ENCODE measurements around the gene TRA2B. TPM values are rescaled to one million over a fixed set of nuclear protein-coding genes. Genes with fewer than 3 reads are reported as not detected.

The TRA2B gene
- total and polyA plus RNA-seq, 12 donors: 78.2 to 242 (median 106) TPM

- TF ChIP-seq POLR2A (IDR thresholded peaks at IDR 0.05): no peak
- TF ChIP-seq, protein P1, sequence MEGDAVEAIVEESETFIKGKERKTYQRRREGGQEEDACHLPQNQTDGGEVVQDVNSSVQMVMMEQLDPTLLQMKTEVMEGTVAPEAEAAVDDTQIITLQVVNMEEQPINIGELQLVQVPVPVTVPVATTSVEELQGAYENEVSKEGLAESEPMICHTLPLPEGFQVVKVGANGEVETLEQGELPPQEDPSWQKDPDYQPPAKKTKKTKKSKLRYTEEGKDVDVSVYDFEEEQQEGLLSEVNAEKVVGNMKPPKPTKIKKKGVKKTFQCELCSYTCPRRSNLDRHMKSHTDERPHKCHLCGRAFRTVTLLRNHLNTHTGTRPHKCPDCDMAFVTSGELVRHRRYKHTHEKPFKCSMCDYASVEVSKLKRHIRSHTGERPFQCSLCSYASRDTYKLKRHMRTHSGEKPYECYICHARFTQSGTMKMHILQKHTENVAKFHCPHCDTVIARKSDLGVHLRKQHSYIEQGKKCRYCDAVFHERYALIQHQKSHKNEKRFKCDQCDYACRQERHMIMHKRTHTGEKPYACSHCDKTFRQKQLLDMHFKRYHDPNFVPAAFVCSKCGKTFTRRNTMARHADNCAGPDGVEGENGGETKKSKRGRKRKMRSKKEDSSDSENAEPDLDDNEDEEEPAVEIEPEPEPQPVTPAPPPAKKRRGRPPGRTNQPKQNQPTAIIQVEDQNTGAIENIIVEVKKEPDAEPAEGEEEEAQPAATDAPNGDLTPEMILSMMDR (IDR thresholded peaks at IDR 0.05): no peak
- H3K4me3 ChIP-seq: no peak overlapping the region
- 93 to 100% (median 96%) methylated on average over 4 of the region's 4 CpGs for WGBS, 4 donors
- H3K27ac ChIP-seq: no peak overlapping the region
- DNase-seq: no peak
- no peaks in the 10 kb centered on the region for H3K36me3 ChIP-seq (replicated peaks in 1 of 2)
- H3K27me3 ChIP-seq: no peaks in the 10 kb centered on the region
- H3K4me1 ChIP-seq (replicated peaks in 1 of 2): peaks cover 0 to 9% of the 10 kb centered on the region in 2 donors
- no peaks in the 10 kb centered on the region for H3K9me3 ChIP-seq (replicated peaks in 1 of 3)
- intact Hi-C loops (cut with DNase I): no loop called here
Measured at GRCh38 chr3:185961675-185962232, 23.9 kb upstream of the TRA2B start.

- H3K4me3 ChIP-seq: peak overlapping the region in 1 of 4 donors; percentile 36
- H3K27ac ChIP-seq: peak overlapping the region; percentile 25 to 89 (median 83)
Measured at GRCh38 chr3:185960522-185961288, 22.9 kb upstream of the TRA2B start.

DNA sequence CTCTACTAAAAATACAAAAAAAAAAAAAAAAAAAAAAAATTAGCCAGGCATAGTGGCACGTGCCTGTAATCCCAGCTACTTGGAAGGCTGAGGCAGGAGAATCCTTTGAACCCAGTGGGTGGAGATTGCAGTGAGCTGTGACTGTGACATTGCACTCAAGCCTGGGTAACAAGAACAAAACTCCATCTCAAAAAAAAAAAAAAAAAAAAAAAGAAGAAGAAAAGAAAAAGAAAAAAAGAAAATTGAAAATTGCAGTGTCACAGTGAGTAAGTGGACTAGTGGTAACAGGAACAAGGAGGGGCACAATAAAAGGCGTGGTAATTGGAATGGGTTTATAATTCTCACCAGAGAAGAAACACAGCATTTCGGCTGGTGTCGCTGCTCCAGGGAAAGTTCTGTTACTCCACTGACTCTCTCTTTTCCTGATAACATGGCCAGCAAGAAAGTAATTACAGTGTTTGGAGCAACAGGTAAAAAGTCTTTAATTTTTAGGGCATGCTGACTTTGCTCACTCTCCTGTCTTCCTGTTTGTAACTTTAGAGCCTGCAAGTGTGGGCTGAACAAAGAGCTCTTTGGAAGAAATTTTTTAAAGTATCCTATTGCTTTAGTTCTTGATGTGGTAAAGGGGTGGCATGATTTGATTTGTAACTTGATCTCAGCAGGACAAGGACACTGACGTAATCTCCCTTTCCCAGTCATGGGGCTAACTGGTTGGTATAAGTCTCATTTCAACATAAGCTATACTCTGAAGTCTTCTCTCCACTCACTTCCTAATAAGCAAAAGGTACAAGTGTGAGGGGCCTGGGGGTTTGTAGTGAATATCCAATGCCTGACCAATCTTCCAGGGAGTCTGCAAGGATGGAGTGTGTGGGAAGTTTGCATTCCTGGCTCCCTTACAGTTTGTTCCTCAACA is 22.1 kb upstream of the TRA2B start:
- intact Hi-C loops (cut with DNase I): no loop called here
- H3K27me3 ChIP-seq: no peaks in the 10 kb centered on the region
- DNase-seq: peak; percentile 49 to 79 (median 56)
- TF ChIP-seq, protein P1 (IDR thresholded peaks at IDR 0.05): no peak
- TF ChIP-seq POLR2A (IDR thresholded peaks at IDR 0.05): peak in 1 of 2 donors; percentile 69
- H3K4me1 ChIP-seq (replicated peaks in 1 of 2): peaks cover 0 to 9% of the 10 kb centered on the region in 2 donors
- H3K9me3 ChIP-seq (replicated peaks in 1 of 3): no peaks in the 10 kb centered on the region
- H3K4me3 ChIP-seq: peak overlapping the region in 1 of 4 donors; percentile 36
- no peaks in the 10 kb centered on the region for H3K36me3 ChIP-seq (replicated peaks in 1 of 2)
- H3K27ac ChIP-seq: peak overlapping the region; percentile 49 to 89 (median 83)
- WGBS, 4 donors: 18 to 24% (median 21%) methylated on average over 5 of the region's 5 CpGs

More at GRCh38 chr3:185960522-185961288, 22.9 kb upstream of the TRA2B start:
- peak in 1 of 7 donors; percentile 30 for DNase-seq
- Histone ChIP-seq H3K27me3 (no peaks in the 10 kb centered on the region), H3K9me3 (replicated peaks in 1 of 3) (no peaks in the 10 kb centered on the region), H3K4me1 (replicated peaks in 1 of 2) (peaks cover 0 to 9% of the 10 kb centered on the region in 2 donors), H3K36me3 (replicated peaks in 1 of 2) (no peaks in the 10 kb centered on the region)
- WGBS, 4 donors: 81 to 88% (median 85%) methylated on average over 4 of the region's 4 CpGs
- intact Hi-C loops (cut with DNase I): no loop called here
- TF ChIP-seq, protein P1 (IDR thresholded peaks at IDR 0.05): no peak
- no peak for TF ChIP-seq POLR2A (IDR thresholded peaks at IDR 0.05)

DNA sequence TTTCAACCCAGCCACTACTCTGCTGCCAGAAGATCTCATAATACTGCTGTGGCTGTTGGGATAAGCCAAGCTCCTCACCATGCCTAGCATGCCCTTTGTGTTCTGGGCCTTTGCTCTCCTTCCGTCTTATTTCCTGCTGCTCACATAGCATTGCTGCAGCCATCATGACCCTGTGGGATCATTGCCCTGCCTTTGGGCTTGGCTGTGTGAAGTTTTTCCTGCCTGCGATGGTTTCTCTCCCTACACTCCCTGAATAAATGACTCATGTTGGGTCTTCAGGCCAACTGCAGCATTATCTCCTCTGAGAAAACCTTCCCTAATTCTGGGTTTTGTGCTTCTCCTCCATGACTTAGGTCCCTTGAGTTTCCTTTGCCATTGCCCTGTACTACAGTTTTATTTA is 20.8 kb upstream of the TRA2B start:
- 48 to 81% (median 73%) methylated on average over 2 of the region's 2 CpGs for WGBS, 4 donors
- intact Hi-C loops (cut with DNase I): no loop called here
- DNase-seq: no peak
- H3K4me1 ChIP-seq (replicated peaks in 1 of 2): peaks cover 0 to 9% of the 10 kb centered on the region in 2 donors
- peak overlapping the region in 1 of 5 donors; percentile 60 for H3K27ac ChIP-seq
- no peaks in the 10 kb centered on the region for H3K9me3 ChIP-seq (replicated peaks in 1 of 3)
- H3K27me3 ChIP-seq: no peaks in the 10 kb centered on the region
- TF ChIP-seq POLR2A (IDR thresholded peaks at IDR 0.05): no peak
- TF ChIP-seq, protein P1 (IDR thresholded peaks at IDR 0.05): no peak
- H3K36me3 ChIP-seq (replicated peaks in 1 of 2): no peaks in the 10 kb centered on the region
- no peak overlapping the region for H3K4me3 ChIP-seq
